WTC11 (cell line): Measurements from ENCODE around the gene BCL2L12. TPM values are rescaled to one million over a fixed set of nuclear protein-coding genes. Genes with fewer than 3 reads are reported as not detected.

Source experiments
- ATAC-seq: fragments of 200-7000 bp; cut with Tn5 transposase; 2 replicates; pipeline ENCODE4 v1.10.0; 2021; ENCODE audit warnings: mild to moderate bottlenecking, moderate library complexity
- CTCF ChIA-PET: fragments of 300-600 bp; sonication (Branson Sonifier 250); formaldehyde crosslinking; loops from one replicate; lab custom pipeline; 2021; ENCODE audit warnings: antibody characterized with exemption; lab: Charles Lee
- POLR2A ChIA-PET: fragments of 350-600 bp; sonication (Branson Sonifier 250); formaldehyde crosslinking; loops from one replicate; lab custom pipeline; 2021; ENCODE audit warnings: antibody characterized with exemption; lab: Charles Lee
- DNase-seq: peaks from one replicate; pipeline ENCODE4 v3.0.0; 2021; ENCODE audit warnings: low spot score
- H3K27ac Mint-ChIP-seq: 2 replicates; pipeline ENCODE4 v1.8.0; 2021; ENCODE audit warnings: mixed read lengths
- H3K27me3 Mint-ChIP-seq: 2 replicates; pipeline ENCODE4 v1.8.0; 2021; ENCODE audit warnings: low read depth, mild to moderate bottlenecking, moderate library complexity, mixed read lengths
- H3K36me3 Mint-ChIP-seq: 2 replicates; pipeline ENCODE4 v1.8.0; 2021; ENCODE audit warnings: mixed read lengths
- H3K4me1 Mint-ChIP-seq: 2 replicates; pipeline ENCODE4 v1.8.0; 2022; ENCODE audit warnings: mixed read lengths
- H3K4me3 Mint-ChIP-seq: 2 replicates; pipeline ENCODE4 v1.8.0; 2021; ENCODE audit warnings: mild to moderate bottlenecking, moderate library complexity, mixed read lengths
- H3K9me3 Mint-ChIP-seq: 2 replicates; pipeline ENCODE4 v1.8.0; 2021; ENCODE audit warnings: mixed read lengths
- ETV6 ChIP-seq: sonication (generic); formaldehyde crosslinking; IDR thresholded peaks from 2 replicates; pipeline ENCODE4 v1.8.1; 2022; ENCODE audit warnings: mild to moderate bottlenecking, missing genetic modification reagents
- FOXP1 ChIP-seq: sonication (generic); formaldehyde crosslinking; IDR thresholded peaks from 2 replicates; pipeline ENCODE4 v1.8.0; 2022; ENCODE audit warnings: missing genetic modification reagents, mild to moderate bottlenecking, moderate library complexity, borderline replicate concordance
- GRHL2 ChIP-seq: fragments of 250-450 bp; sonication (Bioruptor Pico); IDR thresholded peaks from 2 replicates; pipeline ENCODE4 v1.8.0; 2022; ENCODE audit warnings: mild to moderate bottlenecking, moderate library complexity; ENCODE audit not compliant: insufficient replicate concordance, severe bottlenecking
- RELA ChIP-seq: sonication (generic); formaldehyde crosslinking; IDR thresholded peaks from 2 replicates; pipeline ENCODE4 v1.8.1; 2022; ENCODE audit warnings: missing genetic modification reagents, mild to moderate bottlenecking, borderline replicate concordance
- SP1 ChIP-seq: sonication (generic); formaldehyde crosslinking; conservative IDR thresholded peaks from 2 replicates; pipeline ENCODE4 v1.8.1; 2022; ENCODE audit warnings: missing genetic modification reagents
- ZNF416 ChIP-seq: fragments of 250-450 bp; sonication (Bioruptor Pico); IDR thresholded peaks from 2 replicates; pipeline ENCODE4 v1.9.0; 2021; ENCODE audit warnings: mild to moderate bottlenecking, inconsistent platforms
- ZNF671 ChIP-seq: fragments of 250-450 bp; sonication (Bioruptor Pico); IDR thresholded peaks from 2 replicates; pipeline ENCODE4 v1.8.0; 2021; ENCODE audit warnings: mild to moderate bottlenecking
- total RNA-seq: library from RNA; stranded (reverse); gene quantifications from 3 replicates; pipeline ENCODE4 v1.2.3, GENCODE V29; 2021
- TF ChIP-seq, protein P1 (sequence below): sonication (generic); formaldehyde crosslinking; IDR thresholded peaks from 2 replicates; pipeline ENCODE4 v1.8.1; 2022; ENCODE audit warnings: low read depth, missing genetic modification reagents, borderline replicate concordance
- TF ChIP-seq, protein P2 (sequence below): sonication (generic); formaldehyde crosslinking; IDR thresholded peaks from 2 replicates; pipeline ENCODE4 v1.8.0; 2022; ENCODE audit warnings: mild to moderate bottlenecking, missing genetic modification reagents
- TF ChIP-seq, protein P3 (sequence below): sonication (generic); formaldehyde crosslinking; IDR thresholded peaks from 2 replicates; pipeline ENCODE4 v1.8.1; 2022; ENCODE audit warnings: low read depth, mild to moderate bottlenecking, moderate library complexity, missing genetic modification reagents, borderline replicate concordance
- TF ChIP-seq, protein P4 (sequence below): fragments of 200-600 bp; IDR thresholded peaks from 2 replicates; pipeline ENCODE4 v1.8.0; 2022; ENCODE audit warnings: antibody characterized with exemption
- TF ChIP-seq, protein P5 (sequence below): sonication (generic); formaldehyde crosslinking; IDR thresholded peaks from 2 replicates; pipeline ENCODE4 v1.8.1; 2023; ENCODE audit warnings: mild to moderate bottlenecking, missing genetic modification reagents
- TF ChIP-seq, protein P6 (sequence below): sonication (generic); formaldehyde crosslinking; IDR thresholded peaks from 2 replicates; pipeline ENCODE4 v1.8.0; 2023; ENCODE audit warnings: missing genetic modification reagents

The BCL2L12 gene
- total RNA-seq, 1 experiment from 2014 or later: 146 TPM

DNA sequence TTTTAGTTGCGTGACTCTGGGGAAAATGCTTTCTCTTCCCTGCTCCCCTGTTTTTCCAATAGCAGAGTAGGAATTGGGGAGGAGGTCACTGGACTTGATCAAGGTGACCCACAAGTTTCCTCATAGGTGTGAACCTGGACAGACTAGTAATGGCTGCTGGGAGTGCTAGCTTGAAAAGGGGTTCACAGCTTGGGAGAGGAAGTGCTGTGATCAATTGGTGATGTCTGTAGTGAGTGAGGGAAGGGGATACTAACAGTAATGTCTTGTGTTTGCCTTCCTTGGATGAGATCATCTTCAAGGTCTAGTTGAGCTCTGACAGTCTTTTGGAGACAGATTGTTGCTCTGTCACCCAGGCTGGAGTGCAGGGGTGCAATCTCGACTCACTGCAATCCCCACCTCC is 1.7 kb downstream of the BCL2L12 start (continued):
- TF ChIP-seq, protein P1, sequence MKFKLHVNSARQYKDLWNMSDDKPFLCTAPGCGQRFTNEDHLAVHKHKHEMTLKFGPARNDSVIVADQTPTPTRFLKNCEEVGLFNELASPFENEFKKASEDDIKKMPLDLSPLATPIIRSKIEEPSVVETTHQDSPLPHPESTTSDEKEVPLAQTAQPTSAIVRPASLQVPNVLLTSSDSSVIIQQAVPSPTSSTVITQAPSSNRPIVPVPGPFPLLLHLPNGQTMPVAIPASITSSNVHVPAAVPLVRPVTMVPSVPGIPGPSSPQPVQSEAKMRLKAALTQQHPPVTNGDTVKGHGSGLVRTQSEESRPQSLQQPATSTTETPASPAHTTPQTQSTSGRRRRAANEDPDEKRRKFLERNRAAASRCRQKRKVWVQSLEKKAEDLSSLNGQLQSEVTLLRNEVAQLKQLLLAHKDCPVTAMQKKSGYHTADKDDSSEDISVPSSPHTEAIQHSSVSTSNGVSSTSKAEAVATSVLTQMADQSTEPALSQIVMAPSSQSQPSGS (CRISPR knock-in tag): no peak
- TF ChIP-seq, protein P2, sequence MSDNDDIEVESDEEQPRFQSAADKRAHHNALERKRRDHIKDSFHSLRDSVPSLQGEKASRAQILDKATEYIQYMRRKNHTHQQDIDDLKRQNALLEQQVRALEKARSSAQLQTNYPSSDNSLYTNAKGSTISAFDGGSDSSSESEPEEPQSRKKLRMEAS (CRISPR knock-in tag): no peak
- TF ChIP-seq GRHL2 (CRISPR knock-in tag): no peak

GRCh38 chr19:49669516-49669915 is 3.8 kb downstream of the BCL2L12 start:
- peak overlapping the region; percentile 81 for H3K27ac Mint-ChIP-seq
- no peak for TF ChIP-seq ETV6 (CRISPR knock-in tag)
- CTCF ChIA-PET: interaction anchor here (0.9 to 10.7 kb wide), 2 partner anchors 11 to 28 kb away, joined by 5 to 108 read pairs; partner anchors contain the start of genes RRAS and SCAF1
- H3K36me3 Mint-ChIP-seq: peaks cover 27% of the 10 kb centered on the region
- no peaks in the 10 kb centered on the region; the same call in 1 of the 2 replicates for H3K27me3 Mint-ChIP-seq
- DNase-seq: no peak
- no peaks in the 10 kb centered on the region for H3K9me3 Mint-ChIP-seq
- H3K4me1 Mint-ChIP-seq: peaks cover 15% of the 10 kb centered on the region
- POLR2A ChIA-PET: no interaction called here
- H3K4me3 Mint-ChIP-seq: no peak overlapping the region
- ATAC-seq: no peak

DNA sequence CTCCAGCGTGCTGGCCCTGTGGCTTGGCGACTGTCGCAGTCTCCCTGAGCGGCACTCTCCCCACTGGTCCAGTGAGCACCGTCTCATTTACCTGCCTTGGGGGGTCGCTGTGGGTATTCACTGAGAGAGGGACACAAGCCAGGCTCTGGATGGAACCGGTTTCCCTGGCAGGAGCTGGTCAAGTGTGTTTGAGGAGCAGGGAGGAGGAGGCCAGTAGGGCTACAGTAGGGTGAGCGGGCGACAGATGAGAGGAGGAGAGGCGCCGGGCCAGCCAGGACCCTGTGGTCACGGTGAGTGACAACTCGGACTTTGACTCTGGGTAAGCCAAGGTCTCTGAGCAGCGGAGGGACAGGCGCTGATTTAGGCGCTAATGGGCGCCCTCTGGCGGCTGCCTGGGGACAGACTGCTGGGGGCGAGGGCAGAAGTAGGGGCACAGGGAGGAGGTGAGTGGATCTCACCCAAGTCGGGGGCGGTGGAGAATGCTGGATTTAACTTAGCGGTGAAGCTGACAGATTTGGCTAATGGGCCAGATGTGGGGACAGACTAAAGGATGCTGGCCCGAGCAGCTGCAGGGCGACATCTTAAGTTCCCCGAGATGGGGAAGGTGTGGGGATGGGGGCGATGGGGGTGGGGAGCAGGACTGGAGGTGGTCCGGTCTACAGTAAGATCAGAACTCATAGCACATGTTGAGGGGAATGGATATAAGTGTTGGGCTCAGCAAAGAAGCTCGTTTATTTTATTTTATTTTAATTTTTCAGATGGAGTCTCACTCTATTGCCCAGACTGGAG is 6.6 kb downstream of the BCL2L12 start:
- Mint-ChIP-seq H3K9me3 (no peaks in the 10 kb centered on the region), H3K36me3 (peaks cover 26% of the 10 kb centered on the region), H3K4me1 (peaks cover 9% of the 10 kb centered on the region)
- ChIA-PET CTCF (interaction anchor here (0.6 to 10.7 kb wide), 17 partner anchors 7 to 1521 kb away, joined by 3 to 108 read pairs (median 4); partner anchors contain the start of genes AP2A1, BCL2L12, IRF3 and PRR12), POLR2A (interaction anchor here (0.6 kb wide), 1 partner anchor 60 kb away, joined by 6 read pairs; no protein-coding TSS in a partner anchor)
- ATAC-seq: peak; percentile 20
- TF ChIP-seq ZNF416 (0 out of 2 replicates have a peak, but pooled peaks have one; percentile 7), SP1 (CRISPR knock-in tag) (0 out of 2 replicates have a peak, but pooled peaks have one; percentile 43), RELA (CRISPR knock-in tag) (no peak), FOXP1 (CRISPR knock-in tag) (peak; percentile 78)
- TF ChIP-seq, protein P2 (CRISPR knock-in tag): peak; percentile 50; the same call in 1 of the 2 replicates
- TF ChIP-seq, protein P3, sequence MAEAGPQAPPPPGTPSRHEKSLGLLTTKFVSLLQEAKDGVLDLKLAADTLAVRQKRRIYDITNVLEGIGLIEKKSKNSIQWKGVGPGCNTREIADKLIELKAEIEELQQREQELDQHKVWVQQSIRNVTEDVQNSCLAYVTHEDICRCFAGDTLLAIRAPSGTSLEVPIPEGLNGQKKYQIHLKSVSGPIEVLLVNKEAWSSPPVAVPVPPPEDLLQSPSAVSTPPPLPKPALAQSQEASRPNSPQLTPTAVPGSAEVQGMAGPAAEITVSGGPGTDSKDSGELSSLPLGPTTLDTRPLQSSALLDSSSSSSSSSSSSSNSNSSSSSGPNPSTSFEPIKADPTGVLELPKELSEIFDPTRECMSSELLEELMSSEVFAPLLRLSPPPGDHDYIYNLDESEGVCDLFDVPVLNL (CRISPR knock-in tag): no peak
- TF ChIP-seq, protein P4, sequence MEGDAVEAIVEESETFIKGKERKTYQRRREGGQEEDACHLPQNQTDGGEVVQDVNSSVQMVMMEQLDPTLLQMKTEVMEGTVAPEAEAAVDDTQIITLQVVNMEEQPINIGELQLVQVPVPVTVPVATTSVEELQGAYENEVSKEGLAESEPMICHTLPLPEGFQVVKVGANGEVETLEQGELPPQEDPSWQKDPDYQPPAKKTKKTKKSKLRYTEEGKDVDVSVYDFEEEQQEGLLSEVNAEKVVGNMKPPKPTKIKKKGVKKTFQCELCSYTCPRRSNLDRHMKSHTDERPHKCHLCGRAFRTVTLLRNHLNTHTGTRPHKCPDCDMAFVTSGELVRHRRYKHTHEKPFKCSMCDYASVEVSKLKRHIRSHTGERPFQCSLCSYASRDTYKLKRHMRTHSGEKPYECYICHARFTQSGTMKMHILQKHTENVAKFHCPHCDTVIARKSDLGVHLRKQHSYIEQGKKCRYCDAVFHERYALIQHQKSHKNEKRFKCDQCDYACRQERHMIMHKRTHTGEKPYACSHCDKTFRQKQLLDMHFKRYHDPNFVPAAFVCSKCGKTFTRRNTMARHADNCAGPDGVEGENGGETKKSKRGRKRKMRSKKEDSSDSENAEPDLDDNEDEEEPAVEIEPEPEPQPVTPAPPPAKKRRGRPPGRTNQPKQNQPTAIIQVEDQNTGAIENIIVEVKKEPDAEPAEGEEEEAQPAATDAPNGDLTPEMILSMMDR: peak; percentile 92
- TF ChIP-seq, all 79 proteins: peak for 5
- Mint-ChIP-seq H3K27ac (peak overlapping the region; percentile 96), H3K4me3 (peak overlapping the region; percentile 54), H3K27me3 (no peaks in the 10 kb centered on the region)
- peak; percentile 94 for DNase-seq

DNA sequence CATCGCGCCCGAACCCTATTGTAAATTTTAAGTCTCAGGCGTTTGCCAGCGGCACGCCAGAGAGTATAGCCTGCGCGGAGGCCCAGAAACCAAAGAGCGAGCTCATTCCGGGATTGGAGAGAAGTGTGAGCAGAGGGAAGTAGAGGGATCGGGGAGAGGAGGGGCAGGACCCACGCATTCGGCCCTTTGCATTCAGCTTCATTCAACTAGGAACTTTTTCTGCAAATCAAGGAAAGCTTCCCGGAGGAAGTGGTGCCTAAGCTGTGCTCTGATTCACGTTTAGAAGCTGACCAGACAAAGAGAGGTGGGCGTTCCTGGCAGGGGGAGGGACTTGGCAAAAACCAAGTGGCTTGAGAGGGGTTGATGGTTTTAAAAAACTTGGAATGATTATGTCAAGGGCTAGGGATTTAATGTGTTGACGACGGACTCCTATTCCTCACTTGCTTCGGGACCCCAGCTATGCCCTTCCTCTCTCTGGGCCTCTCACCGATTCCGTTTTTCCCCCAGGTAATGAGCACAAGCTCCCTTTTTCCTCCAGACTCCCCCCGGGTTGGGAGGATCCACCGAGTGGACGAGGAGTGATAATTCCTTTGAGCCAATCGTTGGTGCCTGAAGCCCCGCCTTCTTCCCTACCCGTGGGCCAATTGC is 10.5 kb downstream of the BCL2L12 start:
- no peaks in the 10 kb centered on the region for H3K27me3 Mint-ChIP-seq
- peak overlapping the region; percentile 100 for H3K27ac Mint-ChIP-seq
- ATAC-seq (peak; percentile 4), DNase-seq (peak; percentile 73)
- peaks cover 16% of the 10 kb centered on the region for H3K36me3 Mint-ChIP-seq
- POLR2A ChIA-PET: interaction anchor here (0.5 to 3.4 kb wide), 19 partner anchors 8 to 1021 kb away, joined by 3 to 38 read pairs (median 4); partner anchors contain the start of genes ADM5, AKT1S1, AP2A1 and BCL2L12
- peaks cover 32% of the 10 kb centered on the region for H3K4me1 Mint-ChIP-seq
- H3K9me3 Mint-ChIP-seq: no peaks in the 10 kb centered on the region
- peak overlapping the region; percentile 88 for H3K4me3 Mint-ChIP-seq
- CTCF ChIA-PET: interaction anchor here (0.8 to 10.7 kb wide), 26 partner anchors 9 to 225 kb away, joined by 3 to 108 read pairs (median 4); partner anchors contain the start of genes ADM5, AP2A1, BCL2L12 and CPT1C
- TF ChIP-seq, protein P5, sequence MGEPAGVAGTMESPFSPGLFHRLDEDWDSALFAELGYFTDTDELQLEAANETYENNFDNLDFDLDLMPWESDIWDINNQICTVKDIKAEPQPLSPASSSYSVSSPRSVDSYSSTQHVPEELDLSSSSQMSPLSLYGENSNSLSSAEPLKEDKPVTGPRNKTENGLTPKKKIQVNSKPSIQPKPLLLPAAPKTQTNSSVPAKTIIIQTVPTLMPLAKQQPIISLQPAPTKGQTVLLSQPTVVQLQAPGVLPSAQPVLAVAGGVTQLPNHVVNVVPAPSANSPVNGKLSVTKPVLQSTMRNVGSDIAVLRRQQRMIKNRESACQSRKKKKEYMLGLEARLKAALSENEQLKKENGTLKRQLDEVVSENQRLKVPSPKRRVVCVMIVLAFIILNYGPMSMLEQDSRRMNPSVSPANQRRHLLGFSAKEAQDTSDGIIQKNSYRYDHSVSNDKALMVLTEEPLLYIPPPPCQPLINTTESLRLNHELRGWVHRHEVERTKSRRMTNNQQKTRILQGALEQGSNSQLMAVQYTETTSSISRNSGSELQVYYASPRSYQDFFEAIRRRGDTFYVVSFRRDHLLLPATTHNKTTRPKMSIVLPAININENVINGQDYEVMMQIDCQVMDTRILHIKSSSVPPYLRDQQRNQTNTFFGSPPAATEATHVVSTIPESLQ (CRISPR knock-in tag): no peak
- peak; percentile 49; the same call in 1 of the 2 replicates for TF ChIP-seq SP1 (CRISPR knock-in tag)
- peak; percentile 59; the same call in 1 of the 2 replicates for TF ChIP-seq ETV6 (CRISPR knock-in tag)
- TF ChIP-seq, protein P2 (CRISPR knock-in tag): 0 out of 2 replicates have a peak, but pooled peaks have one; percentile 51
- TF ChIP-seq, protein P6, sequence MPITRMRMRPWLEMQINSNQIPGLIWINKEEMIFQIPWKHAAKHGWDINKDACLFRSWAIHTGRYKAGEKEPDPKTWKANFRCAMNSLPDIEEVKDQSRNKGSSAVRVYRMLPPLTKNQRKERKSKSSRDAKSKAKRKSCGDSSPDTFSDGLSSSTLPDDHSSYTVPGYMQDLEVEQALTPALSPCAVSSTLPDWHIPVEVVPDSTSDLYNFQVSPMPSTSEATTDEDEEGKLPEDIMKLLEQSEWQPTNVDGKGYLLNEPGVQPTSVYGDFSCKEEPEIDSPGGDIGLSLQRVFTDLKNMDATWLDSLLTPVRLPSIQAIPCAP (CRISPR knock-in tag): no peak
- TF ChIP-seq ZNF671 (CRISPR knock-in tag): no peak
